Fibroblast of pulmonary artery (primary cell): ENCODE data around the gene PRKCH.
A peak's percentile ranks its signal among the peaks of the same experiment; 100 is the strongest.

Experiments
- DNase-seq: peaks from one replicate; pipeline ENCODE4 v3.0.0-alpha.2; 2010; ENCODE audit warnings: low read depth
- H3K4me3 ChIP-seq: replicated peaks from 2 replicates; pipeline ENCODE4 v1.5.1; 2011; ENCODE audit warnings: low read depth, mild to moderate bottlenecking, control low read depth, low read length, moderate library complexity
- TF ChIP-seq, protein P1 (sequence below): IDR thresholded peaks from 2 replicates; pipeline ENCODE4 v1.5.1; 2011; ENCODE audit warnings: mild to moderate bottlenecking, control low read depth, low read length, inconsistent platforms; ENCODE audit errors: missing control alignments

PRKCH gene

DNA sequence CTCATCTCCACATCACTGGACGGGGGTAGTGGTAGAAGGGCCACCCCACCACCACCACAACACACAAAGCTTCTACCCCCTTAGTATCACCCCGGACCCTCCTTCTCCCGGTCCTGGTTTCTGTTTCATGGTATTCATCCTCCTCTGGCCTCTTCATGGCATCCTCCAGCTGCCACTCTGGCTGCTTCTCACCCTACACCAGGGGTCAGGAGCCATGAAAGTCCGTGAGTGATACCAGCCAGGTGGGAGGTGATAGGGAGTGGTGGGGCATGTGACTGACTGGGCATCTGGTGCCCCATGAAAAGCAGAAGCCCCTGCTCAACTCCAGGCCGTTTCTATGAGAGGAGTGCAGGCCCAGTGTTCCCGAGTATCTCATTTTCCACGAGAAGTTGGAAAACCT lies 222.6 kb downstream of the PRKCH start:
- no peak for DNase-seq
- no peak overlapping the region for H3K4me3 ChIP-seq
- TF ChIP-seq, protein P1, sequence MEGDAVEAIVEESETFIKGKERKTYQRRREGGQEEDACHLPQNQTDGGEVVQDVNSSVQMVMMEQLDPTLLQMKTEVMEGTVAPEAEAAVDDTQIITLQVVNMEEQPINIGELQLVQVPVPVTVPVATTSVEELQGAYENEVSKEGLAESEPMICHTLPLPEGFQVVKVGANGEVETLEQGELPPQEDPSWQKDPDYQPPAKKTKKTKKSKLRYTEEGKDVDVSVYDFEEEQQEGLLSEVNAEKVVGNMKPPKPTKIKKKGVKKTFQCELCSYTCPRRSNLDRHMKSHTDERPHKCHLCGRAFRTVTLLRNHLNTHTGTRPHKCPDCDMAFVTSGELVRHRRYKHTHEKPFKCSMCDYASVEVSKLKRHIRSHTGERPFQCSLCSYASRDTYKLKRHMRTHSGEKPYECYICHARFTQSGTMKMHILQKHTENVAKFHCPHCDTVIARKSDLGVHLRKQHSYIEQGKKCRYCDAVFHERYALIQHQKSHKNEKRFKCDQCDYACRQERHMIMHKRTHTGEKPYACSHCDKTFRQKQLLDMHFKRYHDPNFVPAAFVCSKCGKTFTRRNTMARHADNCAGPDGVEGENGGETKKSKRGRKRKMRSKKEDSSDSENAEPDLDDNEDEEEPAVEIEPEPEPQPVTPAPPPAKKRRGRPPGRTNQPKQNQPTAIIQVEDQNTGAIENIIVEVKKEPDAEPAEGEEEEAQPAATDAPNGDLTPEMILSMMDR = no peak

DNA sequence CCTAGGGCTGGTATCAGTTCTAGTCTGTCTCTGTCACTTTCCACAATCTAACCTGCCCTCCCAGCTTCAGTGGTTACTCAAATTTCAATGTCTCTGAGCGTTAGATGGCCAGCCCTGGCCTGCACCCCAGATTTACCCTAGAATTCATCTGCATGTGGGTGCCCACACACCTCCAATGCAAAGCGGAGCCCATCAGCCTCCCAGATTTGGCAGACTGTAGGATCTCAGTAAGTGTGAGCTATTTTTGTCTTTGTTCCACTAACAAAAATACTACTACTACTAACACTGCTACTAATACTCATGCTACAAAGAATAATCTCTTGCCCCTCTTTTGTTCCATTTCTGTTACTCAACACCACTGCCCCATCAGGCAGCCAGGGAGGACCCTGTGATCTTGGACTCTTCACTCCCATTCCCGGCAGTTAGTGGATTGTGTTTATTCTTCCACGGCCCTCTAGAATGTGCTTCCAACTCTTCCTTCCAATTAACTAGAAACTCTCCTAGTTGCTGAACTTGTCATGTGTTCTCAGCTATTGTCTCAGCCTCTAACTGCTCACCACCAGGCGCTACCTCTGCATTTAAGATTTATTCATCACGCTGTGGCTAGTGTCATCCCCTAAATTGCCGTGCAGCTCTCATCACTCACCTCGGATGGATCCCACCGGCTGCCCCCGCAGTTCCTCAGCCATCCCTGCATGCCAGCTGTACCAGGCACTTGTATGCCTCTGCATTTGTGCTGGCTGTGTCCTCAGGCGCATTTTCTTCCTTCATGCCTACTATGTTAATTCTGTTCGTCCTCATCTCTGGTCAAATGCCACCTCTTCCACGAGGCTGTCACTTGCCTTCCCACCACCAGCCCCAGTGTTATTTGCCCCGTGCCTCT lies 223.3 kb downstream of the PRKCH start:
- no peak overlapping the region for H3K4me3 ChIP-seq
- TF ChIP-seq, protein P1 = no peak
- no peak for DNase-seq

DNA sequence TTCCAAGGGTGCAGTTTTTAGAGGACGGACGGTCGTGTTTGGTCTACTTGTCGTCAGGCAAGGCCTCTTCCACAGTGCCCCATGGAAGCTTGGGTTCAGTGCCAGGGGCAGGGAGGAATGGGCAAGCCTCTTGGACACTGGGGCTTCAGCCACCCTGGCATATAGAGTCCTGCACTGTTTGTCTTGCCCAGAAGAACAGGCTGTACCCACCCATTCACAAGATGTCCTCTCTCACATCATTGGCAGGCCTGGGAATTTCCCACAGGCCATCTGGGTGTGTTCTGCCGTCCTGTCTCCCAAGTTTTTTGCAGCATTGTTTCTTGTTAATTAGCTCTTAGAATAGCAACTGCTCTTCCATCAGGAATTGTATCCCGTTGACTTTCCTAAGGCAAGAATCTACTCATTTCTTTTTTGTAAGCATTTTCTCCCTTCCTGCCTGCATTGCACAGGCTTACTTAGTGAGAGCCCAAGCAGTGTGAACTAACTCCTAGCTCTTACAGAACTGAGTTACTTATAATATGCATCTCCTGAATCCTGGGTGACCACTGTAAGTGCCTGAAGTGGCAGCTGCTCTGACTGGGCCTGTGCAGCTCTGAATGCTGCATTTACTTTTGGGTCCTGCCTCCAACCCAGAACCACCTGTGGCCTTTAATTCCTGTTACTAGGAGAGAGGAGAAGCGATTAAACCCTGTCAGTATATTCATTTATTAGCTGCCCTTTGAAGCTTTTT lies 224.5 kb downstream of the PRKCH start:
- no peak overlapping the region for H3K4me3 ChIP-seq
- no peak for DNase-seq
- TF ChIP-seq, protein P1 = no peak

DNA sequence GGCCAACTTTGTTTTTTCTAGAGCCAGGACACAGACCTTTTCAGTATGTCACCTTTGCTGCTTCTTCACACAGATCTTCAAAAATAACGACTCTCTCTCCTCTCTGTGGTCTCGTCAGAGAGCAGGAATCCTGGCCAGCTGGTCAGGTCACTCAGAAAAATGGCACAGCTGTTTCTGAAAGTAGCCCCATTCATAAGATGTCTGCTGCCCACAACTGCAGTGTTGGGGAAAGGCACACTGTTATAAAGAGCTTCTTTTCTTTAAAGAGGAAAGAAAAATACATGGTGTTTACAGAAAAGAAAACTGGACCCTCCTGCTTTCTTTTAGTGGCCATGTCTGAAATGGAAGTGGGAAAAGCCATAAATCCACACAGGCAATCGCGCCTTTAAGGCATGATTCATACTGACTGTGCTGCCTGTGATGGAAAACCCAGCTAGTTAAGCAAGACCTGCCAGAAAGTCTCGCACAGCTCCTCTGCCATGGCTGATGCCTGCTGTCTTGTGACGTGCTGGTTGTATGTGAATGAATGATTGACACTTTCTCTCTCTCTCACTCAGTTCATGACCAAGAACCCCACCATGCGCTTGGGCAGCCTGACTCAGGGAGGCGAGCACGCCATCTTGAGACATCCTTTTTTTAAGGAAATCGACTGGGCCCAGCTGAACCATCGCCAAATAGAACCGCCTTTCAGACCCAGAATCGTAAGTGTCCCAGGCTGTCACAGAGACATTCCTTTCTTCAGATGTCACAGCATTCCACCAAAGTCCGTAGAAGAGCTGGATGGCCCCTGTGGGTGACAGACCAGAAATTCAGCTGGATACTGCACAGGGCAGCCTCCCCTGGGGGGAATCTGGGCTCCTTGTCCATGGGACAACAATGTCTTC lies 226.0 kb downstream of the PRKCH start:
- no peak overlapping the region for H3K4me3 ChIP-seq
- DNase-seq = peak; percentile 85
- TF ChIP-seq, protein P1 = no peak

DNA sequence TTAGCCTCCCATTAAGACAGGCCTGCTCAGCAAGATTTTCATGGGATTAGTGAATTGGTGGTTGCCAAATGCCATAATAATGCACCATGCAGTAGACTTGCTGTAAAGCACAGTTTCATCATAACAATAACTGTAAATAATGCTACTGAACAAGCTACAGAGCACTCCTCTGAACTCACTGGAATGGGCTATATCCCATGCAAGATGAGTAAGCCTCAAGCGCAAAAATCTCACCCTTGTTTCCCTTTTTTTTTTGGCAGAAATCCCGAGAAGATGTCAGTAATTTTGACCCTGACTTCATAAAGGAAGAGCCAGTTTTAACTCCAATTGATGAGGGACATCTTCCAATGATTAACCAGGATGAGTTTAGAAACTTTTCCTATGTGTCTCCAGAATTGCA lies 228.0 kb downstream of the PRKCH start:
- no peak overlapping the region for H3K4me3 ChIP-seq
- TF ChIP-seq, protein P1 = no peak
- DNase-seq = peak; percentile 69

DNA sequence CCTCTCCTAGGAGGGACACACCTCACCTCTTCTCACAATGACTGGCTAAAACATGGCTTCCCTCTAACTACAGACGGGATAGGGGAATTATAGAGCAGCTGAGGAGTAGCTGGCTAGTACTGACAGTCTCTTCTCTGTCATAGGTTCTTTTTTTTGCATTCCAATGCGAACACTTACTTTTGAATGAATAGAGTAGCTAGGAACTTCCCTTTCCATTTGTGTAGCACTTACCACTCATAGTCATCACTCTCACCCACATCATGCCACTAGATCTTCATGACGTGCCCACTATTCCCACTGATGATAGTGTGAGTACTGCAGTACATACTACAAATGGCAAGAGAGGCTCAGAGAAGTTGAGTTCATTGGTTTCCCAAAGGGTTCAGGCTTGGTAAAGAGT lies 230.0 kb downstream of the PRKCH start:
- TF ChIP-seq, protein P1 = no peak
- H3K4me3 ChIP-seq = no peak overlapping the region
- DNase-seq = no peak
